Measurements from ENCODE around the gene TXNRD2. TPM values are rescaled to one million over a fixed set of nuclear protein-coding genes. Genes with fewer than 3 reads are reported as not detected.

TXNRD2 gene
- total RNA-seq, 1 donor: 19.5 TPM

DNA sequence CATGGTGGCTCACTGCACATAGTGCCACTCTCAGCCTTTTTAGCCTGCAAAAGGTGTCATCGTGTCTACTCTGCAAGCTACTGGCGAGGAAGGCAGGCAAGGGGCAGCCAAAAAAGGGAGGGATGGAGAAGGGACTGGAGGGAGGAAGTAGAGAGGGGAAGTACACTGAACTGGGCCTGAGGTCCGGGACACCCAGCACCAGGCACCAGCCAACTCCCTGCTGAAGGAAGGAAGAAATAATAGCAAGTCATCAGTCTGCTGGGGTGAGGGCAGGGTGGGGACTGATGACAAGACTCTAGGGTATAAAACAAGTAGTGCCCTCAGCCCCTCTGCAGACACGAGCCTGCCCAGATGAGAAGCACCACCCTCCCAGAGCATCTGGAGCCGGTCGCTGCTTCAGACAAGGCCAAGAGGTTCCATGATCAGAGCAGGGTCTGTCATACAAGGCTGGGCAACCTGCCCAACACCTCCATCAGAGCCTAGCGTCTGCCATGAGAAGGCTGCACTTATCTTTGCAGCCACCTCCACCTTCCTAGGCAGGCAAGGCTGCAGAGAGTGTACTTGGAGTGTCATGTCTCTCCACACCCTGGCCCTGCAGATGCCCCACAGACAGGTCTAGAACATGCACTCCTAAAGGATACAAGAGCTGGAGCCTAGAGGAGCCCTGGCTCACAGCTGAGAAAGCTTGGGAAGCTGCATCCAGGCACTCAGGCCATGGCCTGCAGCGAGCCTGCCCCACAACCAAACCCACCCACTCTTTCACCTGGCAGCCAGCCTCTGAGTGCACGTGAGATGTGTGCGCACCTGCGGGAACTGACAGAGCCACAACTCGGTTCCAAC is 9.0 kb downstream of the TXNRD2 start:
- Histone ChIP-seq H3K27me3 (ENCODE audit: insufficient read depth, low read length) (no peaks in the 10 kb centered on the region), H3K4me1 (ENCODE audit: insufficient read depth, low read length) (no peaks in the 10 kb centered on the region), H4K20me1 (ENCODE audit: insufficient read depth, low read length) (no peaks in the 10 kb centered on the region), H3K27ac (ENCODE audit: low read depth, low read length) (no peak overlapping the region), H2AFZ (ENCODE audit: low read length) (no peak overlapping the region), H3K4me2 (ENCODE audit: insufficient read depth, low read length) (no peak overlapping the region), H3K4me3 (ENCODE audit: insufficient read depth, low read length) (no peak overlapping the region), H3K9me3 (ENCODE audit: low read depth, low read length) (no peaks in the 10 kb centered on the region), H3K36me3 (ENCODE audit: insufficient read depth, low read length) (no peaks in the 10 kb centered on the region), H3K79me2 (ENCODE audit: insufficient read depth, low read length) (peaks cover 6% of the 10 kb centered on the region)
- DNase-seq (ENCODE audit: insufficient read length, low spot score, missing footprints): no peak
- TF ChIP-seq, protein P1, sequence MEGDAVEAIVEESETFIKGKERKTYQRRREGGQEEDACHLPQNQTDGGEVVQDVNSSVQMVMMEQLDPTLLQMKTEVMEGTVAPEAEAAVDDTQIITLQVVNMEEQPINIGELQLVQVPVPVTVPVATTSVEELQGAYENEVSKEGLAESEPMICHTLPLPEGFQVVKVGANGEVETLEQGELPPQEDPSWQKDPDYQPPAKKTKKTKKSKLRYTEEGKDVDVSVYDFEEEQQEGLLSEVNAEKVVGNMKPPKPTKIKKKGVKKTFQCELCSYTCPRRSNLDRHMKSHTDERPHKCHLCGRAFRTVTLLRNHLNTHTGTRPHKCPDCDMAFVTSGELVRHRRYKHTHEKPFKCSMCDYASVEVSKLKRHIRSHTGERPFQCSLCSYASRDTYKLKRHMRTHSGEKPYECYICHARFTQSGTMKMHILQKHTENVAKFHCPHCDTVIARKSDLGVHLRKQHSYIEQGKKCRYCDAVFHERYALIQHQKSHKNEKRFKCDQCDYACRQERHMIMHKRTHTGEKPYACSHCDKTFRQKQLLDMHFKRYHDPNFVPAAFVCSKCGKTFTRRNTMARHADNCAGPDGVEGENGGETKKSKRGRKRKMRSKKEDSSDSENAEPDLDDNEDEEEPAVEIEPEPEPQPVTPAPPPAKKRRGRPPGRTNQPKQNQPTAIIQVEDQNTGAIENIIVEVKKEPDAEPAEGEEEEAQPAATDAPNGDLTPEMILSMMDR (IDR thresholded peaks at IDR 0.05; ENCODE audit: extremely low read depth, low read depth, low read length): no peak

DNA sequence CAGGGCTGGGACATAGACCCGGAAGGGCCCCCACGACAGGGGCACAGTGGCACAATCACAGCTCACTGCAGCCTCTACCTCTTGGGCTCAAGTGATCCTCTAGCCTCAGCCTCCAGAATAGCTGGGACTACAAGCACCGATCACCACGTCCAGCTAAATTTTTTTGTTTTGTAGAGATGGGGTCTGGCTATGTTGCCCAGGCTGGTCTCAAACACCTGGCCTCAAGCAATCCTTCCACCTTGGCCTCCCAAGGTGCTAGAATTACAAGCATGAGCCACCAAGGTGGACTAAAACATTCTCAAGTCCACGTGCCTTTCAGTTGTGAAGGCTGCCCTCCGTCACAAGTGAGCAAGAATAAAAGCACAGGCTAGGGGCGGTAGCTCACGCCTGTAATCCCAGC is 10.1 kb downstream of the TXNRD2 start:
- no peaks in the 10 kb centered on the region for H3K9me3 ChIP-seq (ENCODE audit: low read depth, low read length)
- no peak overlapping the region for H2AFZ ChIP-seq (ENCODE audit: low read length)
- H3K4me2 ChIP-seq (ENCODE audit: insufficient read depth, low read length): no peak overlapping the region
- no peak for DNase-seq (ENCODE audit: insufficient read length, low spot score, missing footprints)
- H3K79me2 ChIP-seq (ENCODE audit: insufficient read depth, low read length): no peaks in the 10 kb centered on the region
- H3K27ac ChIP-seq (ENCODE audit: low read depth, low read length): no peak overlapping the region
- TF ChIP-seq, protein P1 (IDR thresholded peaks at IDR 0.05; ENCODE audit: extremely low read depth, low read depth, low read length): no peak
- H3K4me1 ChIP-seq (ENCODE audit: insufficient read depth, low read length): no peaks in the 10 kb centered on the region
- H3K36me3 ChIP-seq (ENCODE audit: insufficient read depth, low read length): no peaks in the 10 kb centered on the region
- H3K27me3 ChIP-seq (ENCODE audit: insufficient read depth, low read length): no peaks in the 10 kb centered on the region
- H3K4me3 ChIP-seq (ENCODE audit: insufficient read depth, low read length): no peak overlapping the region
- no peaks in the 10 kb centered on the region for H4K20me1 ChIP-seq (ENCODE audit: insufficient read depth, low read length)

DNA sequence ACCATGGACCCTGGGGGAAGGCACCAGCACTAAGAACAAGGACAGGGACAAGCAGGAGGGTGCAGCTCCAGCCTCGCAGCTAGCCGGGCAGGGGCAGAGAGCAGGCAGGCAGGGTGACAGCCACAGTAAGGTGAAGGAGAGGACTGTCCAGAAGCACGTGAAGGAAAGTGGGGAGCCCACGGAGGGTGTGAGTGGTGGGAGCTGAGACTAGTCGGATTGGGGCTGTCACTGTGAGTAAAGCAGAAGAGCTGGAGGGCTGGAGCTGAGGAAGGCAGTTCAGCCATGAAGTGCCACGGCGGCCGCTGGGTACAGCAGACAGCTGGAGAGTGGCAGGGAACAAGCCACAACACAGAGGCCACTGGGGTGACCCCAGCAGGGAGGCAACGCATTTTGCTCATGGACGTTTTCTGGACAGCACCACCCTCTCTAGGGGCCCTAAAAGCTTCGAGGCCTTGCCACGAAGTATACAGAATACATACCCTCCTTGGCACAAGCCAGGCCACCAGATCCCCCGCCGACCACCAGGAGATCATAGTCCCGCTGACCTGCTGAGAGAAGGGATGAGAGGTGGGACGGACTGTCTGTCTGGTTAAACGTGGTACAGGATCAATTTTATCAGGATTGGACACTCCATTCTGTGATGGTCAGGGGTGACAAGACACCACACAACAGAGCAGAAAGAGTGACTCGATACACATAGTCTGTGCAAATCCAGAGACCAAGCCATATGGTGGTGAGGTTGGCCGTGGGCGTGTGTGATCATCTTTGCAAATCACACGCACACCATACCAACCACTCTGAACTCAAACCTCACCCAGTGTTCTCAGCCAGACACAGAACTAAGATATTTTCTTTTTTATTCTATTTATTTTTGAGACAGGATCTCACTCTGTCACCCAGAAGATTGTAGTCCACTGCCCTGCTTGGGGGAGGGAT is 10.8 kb downstream of the TXNRD2 start:
- TF ChIP-seq, protein P1 (IDR thresholded peaks at IDR 0.05; ENCODE audit: extremely low read depth, low read depth, low read length): no peak
- H3K4me1 ChIP-seq (ENCODE audit: insufficient read depth, low read length): no peaks in the 10 kb centered on the region
- no peaks in the 10 kb centered on the region for H3K36me3 ChIP-seq (ENCODE audit: insufficient read depth, low read length)
- H3K27me3 ChIP-seq (ENCODE audit: insufficient read depth, low read length): no peaks in the 10 kb centered on the region
- H2AFZ ChIP-seq (ENCODE audit: low read length): no peak overlapping the region
- no peaks in the 10 kb centered on the region for H3K9me3 ChIP-seq (ENCODE audit: low read depth, low read length)
- no peaks in the 10 kb centered on the region for H4K20me1 ChIP-seq (ENCODE audit: insufficient read depth, low read length)
- no peak overlapping the region for H3K4me2 ChIP-seq (ENCODE audit: insufficient read depth, low read length)
- H3K4me3 ChIP-seq (ENCODE audit: insufficient read depth, low read length): no peak overlapping the region
- DNase-seq (ENCODE audit: insufficient read length, low spot score, missing footprints): peak; percentile 32
- H3K27ac ChIP-seq (ENCODE audit: low read depth, low read length): no peak overlapping the region
- no peaks in the 10 kb centered on the region for H3K79me2 ChIP-seq (ENCODE audit: insufficient read depth, low read length)

Measured in osteoblast (primary cell).